D341Med (cell line): ENCODE measurements around the gene TSSK3.
A peak's percentile ranks its signal among the peaks of the same experiment; 100 is the strongest.

ENCODE experiments used
- DNase-seq: peaks from one replicate; pipeline ENCODE4 v3.0.0; 2012; ENCODE audit warnings: low spot score

The TSSK3 gene

DNA sequence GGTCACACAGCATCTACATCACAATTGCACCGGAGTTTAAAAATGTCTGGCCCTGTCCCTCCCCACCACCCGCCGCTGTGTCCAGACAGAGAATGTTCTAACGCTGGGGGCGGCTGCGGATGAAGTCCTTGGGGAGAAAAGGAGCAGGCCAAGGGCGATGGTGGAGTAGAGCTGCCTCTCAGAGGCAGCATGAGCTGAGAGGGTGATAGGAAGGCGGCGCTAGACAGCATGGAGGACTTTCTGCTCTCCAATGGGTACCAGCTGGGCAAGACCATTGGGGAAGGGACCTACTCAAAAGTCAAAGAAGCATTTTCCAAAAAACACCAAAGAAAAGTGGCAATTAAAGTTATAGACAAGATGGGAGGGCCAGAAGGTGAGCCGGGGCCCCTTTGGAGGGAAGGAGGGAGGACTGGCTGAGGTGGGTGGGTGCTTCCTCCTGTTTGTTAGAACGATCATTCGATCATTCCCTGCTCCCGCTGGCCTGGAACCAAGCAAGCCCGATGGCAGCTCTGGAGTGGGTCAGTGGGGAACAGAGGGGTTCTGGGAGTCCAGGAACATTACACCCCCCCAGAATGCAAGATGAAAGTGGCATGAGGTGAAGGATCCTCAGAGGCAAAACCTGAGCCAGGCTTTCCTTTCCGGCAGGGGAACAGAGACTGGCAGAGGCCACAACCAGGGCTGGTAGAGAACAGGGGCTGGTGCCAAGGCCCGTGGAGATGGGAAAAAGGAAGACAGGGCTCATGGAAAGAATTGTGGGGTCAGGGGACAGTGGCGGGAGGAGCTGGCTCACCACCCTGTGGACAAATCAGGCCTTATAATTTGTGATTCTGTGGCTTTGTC, at the start of gene TSSK3, which contains the start of gene FAM229A:
Gene TSSK3 (plus strand): TSS at position 66 of the 840 bp plus-strand sequence. CDS start 163 bp downstream, at position 229.
Gene FAM229A (minus strand): TSS at position 12 of the 840 bp plus-strand sequence. CDS start 394 bp downstream, outside the sequence.
- no peak for DNase-seq

GRCh38 chr1:32316903-32317277, 45.4 kb upstream of the TSSK3 start:
- no peak for DNase-seq

- DNase-seq, result no peak
Measured at GRCh38 chr1:32318127-32318869, 44.0 kb upstream of the TSSK3 start.

- no peak for DNase-seq
Measured at GRCh38 chr1:32321712-32322291, 40.5 kb upstream of the TSSK3 start.

GRCh38 chr1:32327204-32327603, 35.1 kb upstream of the TSSK3 start:
- no peak for DNase-seq

- no peak for DNase-seq
Measured at GRCh38 chr1:32329931-32330466, 32.3 kb upstream of the TSSK3 start.

GRCh38 chr1:32330558-32331151, 31.7 kb upstream of the TSSK3 start:
- DNase-seq, result no peak

- no peak for DNase-seq
Measured at GRCh38 chr1:32331549-32331948, 30.8 kb upstream of the TSSK3 start.

- DNase-seq, result no peak
Measured at GRCh38 chr1:32332290-32333079, 29.9 kb upstream of the TSSK3 start.

DNA sequence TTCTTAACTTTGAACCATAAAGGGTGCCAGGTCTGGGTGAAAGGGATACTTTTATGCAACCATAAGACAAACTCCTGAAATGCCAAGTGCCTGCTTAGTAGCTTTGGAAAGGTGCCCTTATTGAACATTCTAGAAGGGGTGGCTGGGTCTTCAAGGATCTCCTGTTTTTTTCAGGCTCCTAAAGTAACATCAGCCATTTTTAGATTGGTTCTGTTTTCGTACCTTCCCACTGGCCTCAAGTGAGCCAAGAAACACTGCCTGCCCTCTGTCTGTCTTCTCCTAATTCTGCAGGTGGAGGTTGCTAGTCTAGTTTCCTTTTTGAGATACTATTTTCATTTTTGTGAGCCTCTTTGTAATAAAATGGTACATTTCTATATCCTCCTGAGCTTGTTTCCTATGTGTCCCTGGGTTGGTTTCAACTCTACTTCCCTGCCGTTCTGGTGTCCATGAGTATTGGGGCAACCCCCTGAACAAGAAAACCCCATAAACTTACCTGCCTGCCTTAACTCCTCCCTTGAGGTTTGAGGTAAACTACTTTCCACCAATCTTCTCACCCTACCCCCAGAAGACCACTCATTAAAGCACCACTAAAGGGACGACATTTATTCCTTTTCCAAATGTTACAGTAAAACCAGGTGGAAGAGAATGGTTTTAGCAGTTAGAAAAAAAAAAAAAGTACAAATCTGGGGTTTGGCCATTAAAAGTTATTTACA, 28.9 kb upstream of the TSSK3 start:
- DNase-seq, result no peak

- no peak for DNase-seq
Measured at GRCh38 chr1:32334274-32334861, 28.0 kb upstream of the TSSK3 start.

DNA sequence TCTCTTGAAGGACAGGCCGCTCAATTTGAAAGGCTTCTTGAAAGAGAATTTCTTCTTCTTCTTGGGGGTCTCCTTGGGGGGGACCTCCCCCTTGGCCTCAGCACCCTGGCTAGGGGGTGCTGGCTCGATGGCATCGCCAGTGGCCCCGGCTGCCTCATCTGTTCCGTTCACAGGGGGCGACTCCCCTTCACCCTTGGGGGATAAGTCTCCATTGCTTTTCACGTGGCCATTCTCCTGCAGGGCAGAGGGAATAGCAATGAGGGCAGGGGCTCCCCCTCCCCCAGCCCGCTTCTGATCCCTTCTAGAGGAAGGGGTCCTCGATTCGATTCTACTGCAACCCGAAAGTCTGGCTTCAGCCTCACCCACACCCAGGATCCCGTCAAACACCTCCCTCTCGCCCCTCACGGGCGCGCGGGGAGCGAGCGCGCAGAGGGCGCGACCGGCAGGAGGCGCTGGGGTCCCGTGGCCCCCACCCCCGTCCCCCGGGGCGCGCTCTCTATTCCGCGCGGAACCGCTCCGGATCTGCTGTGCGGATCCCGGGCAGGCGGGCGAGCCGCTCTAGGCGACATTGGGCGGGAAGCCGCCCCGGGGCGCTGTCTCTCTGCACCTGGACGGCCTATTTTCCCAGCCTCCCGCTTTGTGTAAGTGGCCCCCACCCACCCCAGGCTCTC, 27.3 kb upstream of the TSSK3 start:
- DNase-seq, result peak; percentile 89

- DNase-seq, result peak; percentile 62
Measured at GRCh38 chr1:32335535-32335789, 26.9 kb upstream of the TSSK3 start.

- peak; percentile 93 for DNase-seq
Measured at GRCh38 chr1:32335790-32336590, 26.3 kb upstream of the TSSK3 start, which contains the start of gene MARCKSL1. Gene MARCKSL1 (minus strand): TSS chr1:32336233. CDS start chr1:32336033, 200 bp downstream.

GRCh38 chr1:32336591-32336932, 25.8 kb upstream of the TSSK3 start:
- DNase-seq, result no peak

DNA sequence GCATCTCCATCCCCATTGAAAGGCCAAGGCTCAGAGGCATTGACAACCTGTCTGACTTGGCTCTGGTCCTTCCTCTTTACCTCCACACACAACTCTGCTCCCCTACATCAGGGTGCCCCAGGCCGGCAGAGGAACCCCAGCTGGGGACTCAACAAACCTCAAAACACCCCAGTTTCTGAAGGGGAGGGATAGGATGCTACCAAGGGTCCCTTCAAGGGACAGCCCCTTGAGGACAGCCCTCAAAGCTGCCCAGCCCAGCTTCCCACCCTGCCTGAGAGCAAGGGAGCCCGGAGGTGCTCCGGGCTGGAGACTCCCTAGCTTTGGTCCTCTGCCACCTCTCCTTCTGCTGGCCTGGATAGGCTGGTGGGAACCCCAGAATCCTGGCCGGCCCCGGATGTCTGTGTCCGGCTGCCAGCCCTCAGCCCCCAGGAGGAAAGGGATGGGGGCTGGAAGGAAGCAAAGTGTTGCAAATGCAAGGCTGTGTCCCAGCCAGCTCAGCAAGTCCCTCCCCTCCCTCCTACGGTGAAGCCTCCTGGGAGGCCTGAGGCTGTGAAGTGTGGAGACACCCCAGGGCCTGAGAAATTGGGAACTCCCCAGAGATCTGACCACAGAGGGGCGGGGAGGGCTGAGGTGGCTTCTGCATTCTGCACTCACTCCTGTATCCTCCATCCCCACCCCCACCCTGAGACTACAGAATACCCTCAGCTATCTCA, 25.2 kb upstream of the TSSK3 start:
- peak; percentile 38 for DNase-seq

DNA sequence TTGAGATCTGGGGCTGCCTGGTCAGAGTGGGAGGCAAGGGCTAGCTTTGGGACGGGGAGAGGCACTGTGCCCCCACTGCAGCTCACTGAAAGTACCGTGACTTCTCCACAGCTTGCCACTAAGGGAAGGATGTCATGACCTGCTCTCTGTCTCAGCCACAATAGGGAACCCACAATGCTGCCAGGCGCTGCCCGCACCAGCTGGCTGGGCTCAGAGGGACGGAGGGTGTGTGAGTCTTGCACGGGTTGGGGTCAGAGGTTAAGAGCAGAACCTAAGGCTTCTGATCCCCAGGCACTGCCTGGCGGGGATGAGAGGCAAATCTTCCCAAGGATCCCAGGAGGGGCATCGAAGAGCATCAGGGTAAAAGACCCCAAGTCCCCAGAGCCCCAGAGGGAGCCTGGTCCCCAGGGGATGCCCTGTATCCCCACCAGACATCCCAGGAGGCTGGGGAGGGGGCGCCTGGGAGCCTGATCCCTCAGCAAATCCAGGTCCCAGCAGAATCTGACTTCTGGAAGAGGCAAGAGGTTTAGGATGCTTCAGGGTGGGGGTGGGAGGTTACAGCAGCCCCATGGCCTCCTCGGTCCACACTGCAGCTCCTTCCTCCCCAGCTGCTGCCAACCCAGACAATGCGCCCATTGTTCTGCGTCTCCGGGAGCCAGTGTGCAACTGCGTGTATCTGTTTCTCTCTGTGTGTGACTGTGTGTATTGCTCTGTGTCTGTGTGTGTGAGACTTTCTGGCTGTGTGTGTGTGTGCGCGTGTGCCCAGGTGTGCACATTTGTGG, 24.3 kb upstream of the TSSK3 start:
- DNase-seq, result peak; percentile 62
